ENCODE data around the gene DDX11. TPM values are rescaled to one million over a fixed set of nuclear protein-coding genes. Genes with fewer than 3 reads are reported as not detected.

DDX11 gene
- polyA plus RNA-seq, 1 donor from 2014 or later: 9.8 TPM

DNA sequence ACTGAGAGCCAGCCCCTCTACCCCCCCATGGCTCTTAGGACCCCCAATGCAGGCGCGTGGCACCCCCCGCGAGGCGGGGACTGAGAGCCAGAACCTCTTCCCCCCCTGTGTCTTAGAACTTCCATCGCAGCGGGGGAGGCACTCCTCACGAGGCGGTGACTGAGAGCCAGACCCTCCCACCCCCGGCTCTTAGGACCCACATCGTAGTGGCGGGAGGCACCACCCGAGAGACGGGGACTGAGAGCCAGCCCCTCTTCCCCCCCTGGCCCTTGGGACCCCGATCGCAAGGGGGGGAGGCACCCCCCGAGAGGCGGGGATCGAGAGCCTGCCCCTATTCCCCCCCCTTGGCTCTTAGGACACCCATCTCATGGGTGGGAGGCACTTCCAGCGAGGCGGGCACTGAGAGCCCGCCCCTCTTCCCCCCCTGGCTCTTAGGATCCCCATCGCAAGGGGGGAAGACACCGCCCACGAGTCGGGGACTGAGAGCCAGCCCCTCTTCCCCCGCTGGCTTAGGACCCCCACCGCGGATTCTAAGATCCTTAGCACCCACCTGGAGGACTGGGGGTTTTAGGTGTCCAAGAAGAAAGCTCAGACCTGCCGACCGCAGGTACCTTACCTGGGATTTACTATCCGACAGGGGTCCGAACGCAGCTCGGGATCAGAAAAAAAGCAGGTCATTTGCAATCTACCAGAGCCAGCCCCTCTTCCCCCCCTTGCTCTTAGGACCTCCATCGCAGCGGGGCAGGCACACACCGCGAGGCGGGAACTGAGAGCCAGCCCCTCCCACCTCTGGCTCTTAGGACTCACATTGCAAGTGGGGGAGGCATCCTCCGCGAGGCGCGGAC lies 44.9 kb downstream of the DDX11 start:
- Histone ChIP-seq H3K27me3 (ENCODE audit: insufficient read depth, low read depth, low read length) (peaks cover 45% of the 10 kb centered on the region), H3K9ac (ENCODE audit: low read length) (peak overlapping the region; percentile 45), H3K4me3 (ENCODE audit: low read length) (peak overlapping the region; percentile 69), H3K27ac (ENCODE audit: low read length) (no peak overlapping the region), H3F3A (ENCODE audit: insufficient read depth, low read length, poor library complexity, severe bottlenecking) (no peaks in the 10 kb centered on the region), H3K9me3 (ENCODE audit: low read length) (no peaks in the 10 kb centered on the region), H3K36me3 (ENCODE audit: insufficient read depth, low read length) (no peaks in the 10 kb centered on the region), H4K20me1 (ENCODE audit: insufficient read depth) (no peaks in the 10 kb centered on the region), H3K79me2 (replicated peaks; ENCODE audit: insufficient read depth, low read length) (no peaks in the 10 kb centered on the region), H3K4me2 (ENCODE audit: low read length) (peak overlapping the region; percentile 59), H3K9me2 (ENCODE audit: insufficient read depth, low read length) (no peaks in the 10 kb centered on the region), H2AFZ (ENCODE audit: low read depth, low read length) (no peak overlapping the region)
- no peak for TF ChIP-seq POLR2AphosphoS5 (IDR thresholded peaks at IDR 0.05)
- TF ChIP-seq RAD21 (conservative IDR thresholded peaks at IDR 0.05): no peak
- TF ChIP-seq, protein P1, sequence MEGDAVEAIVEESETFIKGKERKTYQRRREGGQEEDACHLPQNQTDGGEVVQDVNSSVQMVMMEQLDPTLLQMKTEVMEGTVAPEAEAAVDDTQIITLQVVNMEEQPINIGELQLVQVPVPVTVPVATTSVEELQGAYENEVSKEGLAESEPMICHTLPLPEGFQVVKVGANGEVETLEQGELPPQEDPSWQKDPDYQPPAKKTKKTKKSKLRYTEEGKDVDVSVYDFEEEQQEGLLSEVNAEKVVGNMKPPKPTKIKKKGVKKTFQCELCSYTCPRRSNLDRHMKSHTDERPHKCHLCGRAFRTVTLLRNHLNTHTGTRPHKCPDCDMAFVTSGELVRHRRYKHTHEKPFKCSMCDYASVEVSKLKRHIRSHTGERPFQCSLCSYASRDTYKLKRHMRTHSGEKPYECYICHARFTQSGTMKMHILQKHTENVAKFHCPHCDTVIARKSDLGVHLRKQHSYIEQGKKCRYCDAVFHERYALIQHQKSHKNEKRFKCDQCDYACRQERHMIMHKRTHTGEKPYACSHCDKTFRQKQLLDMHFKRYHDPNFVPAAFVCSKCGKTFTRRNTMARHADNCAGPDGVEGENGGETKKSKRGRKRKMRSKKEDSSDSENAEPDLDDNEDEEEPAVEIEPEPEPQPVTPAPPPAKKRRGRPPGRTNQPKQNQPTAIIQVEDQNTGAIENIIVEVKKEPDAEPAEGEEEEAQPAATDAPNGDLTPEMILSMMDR (IDR thresholded peaks at IDR 0.05; ENCODE audit: poor library complexity, severe bottlenecking): no peak
- TF ChIP-seq, protein P2, sequence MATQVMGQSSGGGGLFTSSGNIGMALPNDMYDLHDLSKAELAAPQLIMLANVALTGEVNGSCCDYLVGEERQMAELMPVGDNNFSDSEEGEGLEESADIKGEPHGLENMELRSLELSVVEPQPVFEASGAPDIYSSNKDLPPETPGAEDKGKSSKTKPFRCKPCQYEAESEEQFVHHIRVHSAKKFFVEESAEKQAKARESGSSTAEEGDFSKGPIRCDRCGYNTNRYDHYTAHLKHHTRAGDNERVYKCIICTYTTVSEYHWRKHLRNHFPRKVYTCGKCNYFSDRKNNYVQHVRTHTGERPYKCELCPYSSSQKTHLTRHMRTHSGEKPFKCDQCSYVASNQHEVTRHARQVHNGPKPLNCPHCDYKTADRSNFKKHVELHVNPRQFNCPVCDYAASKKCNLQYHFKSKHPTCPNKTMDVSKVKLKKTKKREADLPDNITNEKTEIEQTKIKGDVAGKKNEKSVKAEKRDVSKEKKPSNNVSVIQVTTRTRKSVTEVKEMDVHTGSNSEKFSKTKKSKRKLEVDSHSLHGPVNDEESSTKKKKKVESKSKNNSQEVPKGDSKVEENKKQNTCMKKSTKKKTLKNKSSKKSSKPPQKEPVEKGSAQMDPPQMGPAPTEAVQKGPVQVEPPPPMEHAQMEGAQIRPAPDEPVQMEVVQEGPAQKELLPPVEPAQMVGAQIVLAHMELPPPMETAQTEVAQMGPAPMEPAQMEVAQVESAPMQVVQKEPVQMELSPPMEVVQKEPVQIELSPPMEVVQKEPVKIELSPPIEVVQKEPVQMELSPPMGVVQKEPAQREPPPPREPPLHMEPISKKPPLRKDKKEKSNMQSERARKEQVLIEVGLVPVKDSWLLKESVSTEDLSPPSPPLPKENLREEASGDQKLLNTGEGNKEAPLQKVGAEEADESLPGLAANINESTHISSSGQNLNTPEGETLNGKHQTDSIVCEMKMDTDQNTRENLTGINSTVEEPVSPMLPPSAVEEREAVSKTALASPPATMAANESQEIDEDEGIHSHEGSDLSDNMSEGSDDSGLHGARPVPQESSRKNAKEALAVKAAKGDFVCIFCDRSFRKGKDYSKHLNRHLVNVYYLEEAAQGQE (IDR thresholded peaks at IDR 0.05; ENCODE audit: borderline replicate concordance): no peak
- no peak for TF ChIP-seq EP300 (conservative IDR thresholded peaks at IDR 0.05; ENCODE audit: poor library complexity, severe bottlenecking)
- no peak for TF ChIP-seq SMC3 (conservative IDR thresholded peaks at IDR 0.05; ENCODE audit: poor library complexity)
- no peak for TF ChIP-seq EZH2 (IDR thresholded peaks at IDR 0.05; ENCODE audit: borderline replicate concordance, insufficient read depth, low read length, poor library complexity, severe bottlenecking)
- no peak for TF ChIP-seq TAF1 (IDR thresholded peaks at IDR 0.05; ENCODE audit: low read depth)
- no peak for TF ChIP-seq MXI1 (conservative IDR thresholded peaks at IDR 0.05; ENCODE audit: poor library complexity, severe bottlenecking)

DNA sequence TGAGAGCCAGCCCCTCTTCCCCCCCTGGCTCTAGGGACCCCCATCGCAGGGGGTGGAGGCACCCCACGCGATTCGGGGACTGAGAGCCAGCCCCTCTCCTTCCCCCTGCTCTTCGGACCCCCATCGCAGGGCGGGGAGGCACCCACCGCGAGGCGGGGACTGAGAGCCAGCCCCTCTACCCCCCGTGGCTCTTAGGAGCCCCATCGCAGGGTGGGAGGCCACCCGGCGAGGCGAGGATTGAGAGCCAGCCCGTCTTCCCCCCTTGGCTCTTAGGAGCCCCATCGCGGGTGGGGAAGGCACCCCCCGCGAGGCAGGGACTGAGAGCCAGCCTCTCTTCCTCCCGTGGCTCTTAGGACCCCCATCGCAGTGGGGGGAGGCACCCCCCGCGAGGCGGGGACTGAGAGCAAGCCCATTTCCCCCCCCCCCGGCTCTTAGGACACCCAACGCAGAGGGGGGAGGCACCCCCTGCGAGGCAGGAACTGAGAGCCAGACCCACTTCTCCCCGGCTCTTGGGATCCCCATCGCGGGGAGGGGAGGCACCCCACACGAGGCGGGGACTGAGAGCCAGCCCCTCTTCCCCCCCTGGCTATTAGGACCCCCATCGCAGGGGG lies 45.6 kb downstream of the DDX11 start:
- Histone ChIP-seq H2AFZ (ENCODE audit: low read depth, low read length) (no peak overlapping the region), H3K9me3 (ENCODE audit: low read length) (no peaks in the 10 kb centered on the region), H3K27ac (ENCODE audit: low read length) (no peak overlapping the region), H3K36me3 (ENCODE audit: insufficient read depth, low read length) (no peaks in the 10 kb centered on the region), H4K20me1 (ENCODE audit: insufficient read depth) (no peaks in the 10 kb centered on the region), H3K4me3 (ENCODE audit: low read length) (peak overlapping the region; percentile 69), H3K27me3 (ENCODE audit: insufficient read depth, low read depth, low read length) (peaks cover 45% of the 10 kb centered on the region), H3F3A (ENCODE audit: insufficient read depth, low read length, poor library complexity, severe bottlenecking) (no peaks in the 10 kb centered on the region), H3K79me2 (replicated peaks; ENCODE audit: insufficient read depth, low read length) (no peaks in the 10 kb centered on the region), H3K4me2 (ENCODE audit: low read length) (peak overlapping the region; percentile 59), H3K9ac (ENCODE audit: low read length) (no peak overlapping the region), H3K9me2 (ENCODE audit: insufficient read depth, low read length) (no peaks in the 10 kb centered on the region)
- no peak for TF ChIP-seq EZH2 (IDR thresholded peaks at IDR 0.05; ENCODE audit: borderline replicate concordance, insufficient read depth, low read length, poor library complexity, severe bottlenecking)
- no peak for TF ChIP-seq MXI1 (conservative IDR thresholded peaks at IDR 0.05; ENCODE audit: poor library complexity, severe bottlenecking)
- TF ChIP-seq EP300 (conservative IDR thresholded peaks at IDR 0.05; ENCODE audit: poor library complexity, severe bottlenecking): no peak
- no peak for TF ChIP-seq TAF1 (IDR thresholded peaks at IDR 0.05; ENCODE audit: low read depth)
- TF ChIP-seq, protein P1 (IDR thresholded peaks at IDR 0.05; ENCODE audit: poor library complexity, severe bottlenecking): no peak
- TF ChIP-seq, protein P2 (IDR thresholded peaks at IDR 0.05; ENCODE audit: borderline replicate concordance): no peak
- no peak for TF ChIP-seq RAD21 (conservative IDR thresholded peaks at IDR 0.05)
- TF ChIP-seq POLR2AphosphoS5 (IDR thresholded peaks at IDR 0.05): no peak
- no peak for TF ChIP-seq SMC3 (conservative IDR thresholded peaks at IDR 0.05; ENCODE audit: poor library complexity)

All from neural cell (in vitro differentiated cells).